GM12878 (cell line): ENCODE results near the gene GATA2. TPM values are rescaled to one million over a fixed set of nuclear protein-coding genes. Genes with fewer than 3 reads are reported as not detected.

Experiments
- ATAC-seq: fragments of 200-7000 bp; cut with Tn5 transposase; 3 replicates; pipeline ENCODE4 v1.9.1; 2020; ENCODE audit warnings: mild to moderate bottlenecking, moderate library complexity
- BruUV-seq: library from RNA; stranded (reverse); fragments of 400-500 nt; replicated peaks from 2 replicates; lab custom pipeline; 2021; lab: Mats Ljungman, UMichigan
- CTCF ChIA-PET: fragments of 300-600 bp; sonication (Branson Sonifier 250); formaldehyde crosslinking; extraction: SDS; loops from one replicate; lab custom pipeline; 2021; ENCODE audit warnings: inconsistent platforms; lab: Yijun Ruan, JAX
- POLR2A ChIA-PET: fragments of 350-600 bp; formaldehyde crosslinking; extraction: SDS; loops from one replicate; lab custom pipeline; 2021; ENCODE audit warnings: inconsistent platforms; lab: Charles Lee
- RAD21 ChIA-PET: fragments of 300-600 bp; sonication (Branson Sonifier 250); formaldehyde crosslinking; loops from one replicate; lab custom pipeline; 2023; ENCODE audit warnings: antibody characterized with exemption; ENCODE audit not compliant: unreplicated experiment; lab: Charles Lee
- SMC1A ChIA-PET: fragments of 300-600 bp; sonication (Branson Sonifier 250); formaldehyde crosslinking; loops from one replicate; lab custom pipeline; 2023; ENCODE audit not compliant: unreplicated experiment, uncharacterized antibody; lab: Charles Lee
- DNase-seq: peaks from one replicate; pipeline ENCODE4 v3.0.0-alpha.2; 2011; ENCODE audit warnings: low read depth, low spot score
- FAIRE-seq: peaks from 3 replicates; lab custom pipeline; 2011; peaks lifted over from hg19 to GRCh38; lab: Jason Lieb, UNC
- H2AFZ ChIP-seq: 2 replicates; pipeline ENCODE4 v1.6.0; 2011; ENCODE audit warnings: low read depth, low read length, control low read depth; ENCODE audit not compliant: control insufficient read depth
- H3K27ac ChIP-seq: 2 replicates; pipeline ENCODE4 v1.5.1; 2011; ENCODE audit warnings: control low read depth; ENCODE audit not compliant: control insufficient read depth, insufficient read depth
- H3K27me3 ChIP-seq, 2 experiments: replicated peaks in 1 of 2; 2 replicates each; pipeline versions ENCODE4 v1.6.0 to v1.6.1; 2011; ENCODE audit warnings: low read length in 1 of 2; ENCODE audit not compliant: control insufficient read depth in 2 of 2, insufficient read depth in 2 of 2
- H3K36me3 ChIP-seq, 2 experiments: 2 replicates each; pipeline ENCODE4 v1.5.1; 2011; ENCODE audit warnings: low read length in 1 of 2; ENCODE audit not compliant: control insufficient read depth in 2 of 2, insufficient read depth in 2 of 2
- H3K4me1 ChIP-seq: 2 replicates; pipeline ENCODE4 v1.6.1; 2011; ENCODE audit warnings: mild to moderate bottlenecking, low read length, moderate library complexity, mixed read lengths; ENCODE audit not compliant: control insufficient read depth, insufficient read depth
- H3K4me2 ChIP-seq: 2 replicates; pipeline ENCODE4 v1.6.0; 2011; ENCODE audit warnings: control low read depth; ENCODE audit not compliant: control insufficient read depth, insufficient read depth
- H3K4me3 ChIP-seq: fragments of 200-600 bp; sonication (generic); 2 replicates; pipeline ENCODE4 v1.5.1; 2016
- H3K79me2 ChIP-seq: 2 replicates; pipeline ENCODE4 v1.6.0; 2011; ENCODE audit warnings: low read length; ENCODE audit not compliant: control insufficient read depth, insufficient read depth
- H3K9ac ChIP-seq: 2 replicates; pipeline ENCODE4 v1.8.0; 2011; ENCODE audit warnings: low read length, control low read depth, mixed read lengths; ENCODE audit not compliant: control insufficient read depth, insufficient read depth
- H3K9me3 ChIP-seq: replicated peaks from 3 replicates; pipeline ENCODE4 v1.5.1; 2011; ENCODE audit warnings: mild to moderate bottlenecking, low read length; ENCODE audit not compliant: control insufficient read depth, insufficient read depth
- H4K20me1 ChIP-seq: 2 replicates; pipeline ENCODE4 v1.6.0; 2011; ENCODE audit not compliant: control insufficient read depth, insufficient read depth
- ASH2L ChIP-seq: fragments of 300-600, 200-600 bp; sonication (generic); IDR thresholded peaks from 2 replicates; pipeline ENCODE4 v1.6.1; 2017; ENCODE audit warnings: low read depth, mild to moderate bottlenecking, borderline replicate concordance
- BACH1 ChIP-seq: fragments of 450-650 bp; IDR thresholded peaks from 2 replicates; pipeline ENCODE4 v1.6.1; 2017; ENCODE audit warnings: mild to moderate bottlenecking, borderline replicate concordance
- BHLHE40 ChIP-seq, 2 experiments: fragments of 450-650 bp in 1 of 2; IDR thresholded peaks; 2 replicates each; pipeline ENCODE4 v1.6.1; 2011 to 2017; ENCODE audit warnings: low read depth in 2 of 2, borderline replicate concordance in 1 of 2, improper control_type of control experiment in 1 of 2, low read length in 1 of 2, mild to moderate bottlenecking in 1 of 2
- KLF5 ChIP-seq: fragments of 450-650 bp; IDR thresholded peaks from 2 replicates; pipeline ENCODE4 v1.6.1; 2014; ENCODE audit warnings: mild to moderate bottlenecking; ENCODE audit not compliant: partially characterized antibody
- MYC ChIP-seq: IDR thresholded peaks from 2 replicates; pipeline ENCODE4 v1.6.1; 2011; ENCODE audit warnings: mild to moderate bottlenecking, low read length, moderate library complexity, inconsistent platforms; ENCODE audit not compliant: insufficient read depth, insufficient replicate concordance, insufficient read length, severe bottlenecking
- RB1 ChIP-seq: fragments of 450-650 bp; formaldehyde crosslinking; IDR thresholded peaks from 2 replicates; pipeline ENCODE4 v1.6.1; 2017; ENCODE audit warnings: mild to moderate bottlenecking, borderline replicate concordance
- TARDBP ChIP-seq: IDR thresholded peaks from 2 replicates; pipeline ENCODE4 v1.6.1; 2016; ENCODE audit warnings: borderline replicate concordance
- TCF12 ChIP-seq: IDR thresholded peaks from 2 replicates; pipeline ENCODE4 v1.6.1; 2011; ENCODE audit warnings: low read depth, mild to moderate bottlenecking, low read length
- USF2 ChIP-seq: IDR thresholded peaks from 2 replicates; pipeline ENCODE4 v1.6.1; 2011; ENCODE audit warnings: low read depth, low read length, improper control_type of control experiment, borderline replicate concordance
- ZBTB11 ChIP-seq: fragments of 450-650 bp; formaldehyde crosslinking; IDR thresholded peaks from 2 replicates; pipeline ENCODE4 v1.5.0; 2022; ENCODE audit warnings: mild to moderate bottlenecking, missing genetic modification characterization
- ZNF384 ChIP-seq: IDR thresholded peaks from 2 replicates; pipeline ENCODE4 v1.6.1; 2012; ENCODE audit warnings: low read depth, mild to moderate bottlenecking, low read length, improper control_type of control experiment, borderline replicate concordance
- WGBS: methylation state at CpG from one replicate; pipeline ENCODE4 v1.1.6; 2016; ENCODE audit warnings: low lambda C conversion rate; ENCODE audit not compliant: insufficient replicate concordance, insufficient coverage; ENCODE audit errors: missing lambda C conversion rate; 5-methylcytosine and 5-hydroxymethylcytosine counted together
- in situ Hi-C: fragments of 300-500 bp; cut with MboI; formaldehyde crosslinking; loops from 9 replicates; pipeline ENCODE4 v1.14.3; 2018; ENCODE audit warnings: mixed read lengths
- intact Hi-C: fragments of 100-400 bp; cut with micrococcal nuclease; formaldehyde crosslinking; loops from one replicate; pipeline ENCODE4 v1.14.2; 2022; ENCODE audit not compliant: unreplicated experiment
- polyA plus RNA-seq, 11 experiments: library from polyadenylated mRNA; depleted of rRNA in 4 of 11; unstranded in 6 of 11; stranded (reverse) in 5 of 11; fragments of >200 nt; fragmentation: Nextera tagmentation in 4 of 11; fragmentation: Illumina TruSeq in 1 of 11; extraction: Ambion mirVana in 4 of 11; extraction: Trizol in 1 of 11; gene quantifications; 1 replicate in 1 of 11; 2 replicates in 10 of 11; pipeline versions ENCODE4 v1.2.1 to v1.2.3, GENCODE V29; 2011 to 2016; ENCODE audit warnings: inconsistent platforms in 2 of 11, missing spikeins in 2 of 11, low read depth in 1 of 11
- total RNA-seq, 4 experiments: library from RNA; depleted of rRNA in 3 of 4; stranded (reverse); fragments of >200 nt in 3 of 4; fragmentation: Illumina TruSeq in 1 of 4; extraction: Trizol in 1 of 4; gene quantifications; 2 replicates each; pipeline versions ENCODE4 v1.2.1 to v1.2.3, GENCODE V29; 2013 to 2021
- TF ChIP-seq, protein P1 (sequence below): fragments of 450-650 bp; conservative IDR thresholded peaks from 2 replicates; pipeline ENCODE4 v1.6.1; 2017; ENCODE audit warnings: mild to moderate bottlenecking, moderate library complexity
- TF ChIP-seq, protein P2 (sequence below): fragments of 450-650 bp; IDR thresholded peaks from 2 replicates; pipeline ENCODE4 v1.6.1; 2016; ENCODE audit warnings: mild to moderate bottlenecking
- TF ChIP-seq, protein P3 (sequence below): IDR thresholded peaks from 2 replicates; pipeline ENCODE4 v1.6.1; 2012; ENCODE audit warnings: low read length, inconsistent platforms

The GATA2 gene
- total and polyA plus RNA-seq, 10 of the 15 experiments (the other 5 are each of a cell fraction or from before 2014, with no cell fraction given), result 0.56 TPM; not detected in 9

- POLR2A ChIA-PET, result no interaction called here
- FAIRE-seq, result no peak
- SMC1A ChIA-PET, result interaction anchor here (1.1 kb wide), 1 partner anchor 10 kb away, joined by 3 read pairs; no protein-coding TSS in a partner anchor
- Histone ChIP-seq H3K79me2 (no peaks in the 10 kb centered on the region), H3K9ac (no peak overlapping the region), H2AFZ (no peak overlapping the region), H3K27ac (no peak overlapping the region), H3K4me1 (no peaks in the 10 kb centered on the region), H3K27me3 (peaks cover 13 to 23% of the 10 kb centered on the region in 2 experiments), H3K4me2 (no peak overlapping the region), H3K9me3 (no peaks in the 10 kb centered on the region), H4K20me1 (no peaks in the 10 kb centered on the region; the same call in none of the 2 replicates), H3K36me3 (no peaks in the 10 kb centered on the region), H3K4me3 (no peak overlapping the region)
- intact Hi-C loops (loop anchor here (5.0 to 10.0 kb wide), 2 partner anchors 271 to 398 kb away; no protein-coding TSS in a partner anchor), in situ Hi-C loops (loop anchor here (10.0 kb wide), 1 partner anchor 401 kb away; no protein-coding TSS in a partner anchor)
- no TSS peak for BruUV-seq
- no peak for DNase-seq
- CTCF ChIA-PET, result interaction anchor here (0.7 kb wide), 1 partner anchor 89 kb away, joined by 3 read pairs; no protein-coding TSS in a partner anchor
- RAD21 ChIA-PET, result no interaction called here
- no peak for ATAC-seq
- 55% methylated on average over 9 of the region's 9 CpGs for WGBS
- TF ChIP-seq, protein P1, sequence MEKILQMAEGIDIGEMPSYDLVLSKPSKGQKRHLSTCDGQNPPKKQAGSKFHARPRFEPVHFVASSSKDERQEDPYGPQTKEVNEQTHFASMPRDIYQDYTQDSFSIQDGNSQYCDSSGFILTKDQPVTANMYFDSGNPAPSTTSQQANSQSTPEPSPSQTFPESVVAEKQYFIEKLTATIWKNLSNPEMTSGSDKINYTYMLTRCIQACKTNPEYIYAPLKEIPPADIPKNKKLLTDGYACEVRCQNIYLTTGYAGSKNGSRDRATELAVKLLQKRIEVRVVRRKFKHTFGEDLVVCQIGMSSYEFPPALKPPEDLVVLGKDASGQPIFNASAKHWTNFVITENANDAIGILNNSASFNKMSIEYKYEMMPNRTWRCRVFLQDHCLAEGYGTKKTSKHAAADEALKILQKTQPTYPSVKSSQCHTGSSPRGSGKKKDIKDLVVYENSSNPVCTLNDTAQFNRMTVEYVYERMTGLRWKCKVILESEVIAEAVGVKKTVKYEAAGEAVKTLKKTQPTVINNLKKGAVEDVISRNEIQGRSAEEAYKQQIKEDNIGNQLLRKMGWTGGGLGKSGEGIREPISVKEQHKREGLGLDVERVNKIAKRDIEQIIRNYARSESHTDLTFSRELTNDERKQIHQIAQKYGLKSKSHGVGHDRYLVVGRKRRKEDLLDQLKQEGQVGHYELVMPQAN, result no peak
- no peak for TF ChIP-seq RB1
- no peak for TF ChIP-seq ZBTB11 (CRISPR knock-in tag)
- TF ChIP-seq ASH2L, result no peak
- TF ChIP-seq, protein P2, sequence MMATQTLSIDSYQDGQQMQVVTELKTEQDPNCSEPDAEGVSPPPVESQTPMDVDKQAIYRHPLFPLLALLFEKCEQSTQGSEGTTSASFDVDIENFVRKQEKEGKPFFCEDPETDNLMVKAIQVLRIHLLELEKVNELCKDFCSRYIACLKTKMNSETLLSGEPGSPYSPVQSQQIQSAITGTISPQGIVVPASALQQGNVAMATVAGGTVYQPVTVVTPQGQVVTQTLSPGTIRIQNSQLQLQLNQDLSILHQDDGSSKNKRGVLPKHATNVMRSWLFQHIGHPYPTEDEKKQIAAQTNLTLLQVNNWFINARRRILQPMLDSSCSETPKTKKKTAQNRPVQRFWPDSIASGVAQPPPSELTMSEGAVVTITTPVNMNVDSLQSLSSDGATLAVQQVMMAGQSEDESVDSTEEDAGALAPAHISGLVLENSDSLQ, result no peak
- no peak for TF ChIP-seq BHLHE40 (IDR thresholded peaks at IDR 0.05; ENCODE audit: borderline replicate concordance in 1 of 2, low read depth in 2 of 2, low read length in 1 of 2)
- TF ChIP-seq TARDBP, result no peak
- TF ChIP-seq, protein P3, sequence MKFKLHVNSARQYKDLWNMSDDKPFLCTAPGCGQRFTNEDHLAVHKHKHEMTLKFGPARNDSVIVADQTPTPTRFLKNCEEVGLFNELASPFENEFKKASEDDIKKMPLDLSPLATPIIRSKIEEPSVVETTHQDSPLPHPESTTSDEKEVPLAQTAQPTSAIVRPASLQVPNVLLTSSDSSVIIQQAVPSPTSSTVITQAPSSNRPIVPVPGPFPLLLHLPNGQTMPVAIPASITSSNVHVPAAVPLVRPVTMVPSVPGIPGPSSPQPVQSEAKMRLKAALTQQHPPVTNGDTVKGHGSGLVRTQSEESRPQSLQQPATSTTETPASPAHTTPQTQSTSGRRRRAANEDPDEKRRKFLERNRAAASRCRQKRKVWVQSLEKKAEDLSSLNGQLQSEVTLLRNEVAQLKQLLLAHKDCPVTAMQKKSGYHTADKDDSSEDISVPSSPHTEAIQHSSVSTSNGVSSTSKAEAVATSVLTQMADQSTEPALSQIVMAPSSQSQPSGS, result no peak
- no peak for TF ChIP-seq TCF12
- TF ChIP-seq BACH1, result no peak
- no peak for TF ChIP-seq ZNF384
- TF ChIP-seq MYC, result no peak
- TF ChIP-seq USF2, result no peak
- TF ChIP-seq KLF5, result no peak
These were observed 2.5 kb upstream of the GATA2 start for GRCh38 chr3:128495435-128495970.
